WTC11 (cell line): ENCODE results near the gene NMB. TPM values are rescaled to one million over a fixed set of nuclear protein-coding genes. Genes with fewer than 3 reads are reported as not detected.

Experiments
- ATAC-seq: fragments of 200-7000 bp; cut with Tn5 transposase; 2 replicates; pipeline ENCODE4 v1.10.0; 2021; ENCODE audit warnings: mild to moderate bottlenecking, moderate library complexity
- CTCF ChIA-PET: fragments of 300-600 bp; sonication (Branson Sonifier 250); formaldehyde crosslinking; loops from one replicate; lab custom pipeline; 2021; ENCODE audit warnings: antibody characterized with exemption; lab: Charles Lee
- POLR2A ChIA-PET: fragments of 350-600 bp; sonication (Branson Sonifier 250); formaldehyde crosslinking; loops from one replicate; lab custom pipeline; 2021; ENCODE audit warnings: antibody characterized with exemption; lab: Charles Lee
- DNase-seq: peaks from one replicate; pipeline ENCODE4 v3.0.0; 2021; ENCODE audit warnings: low spot score
- H3K27ac Mint-ChIP-seq: 2 replicates; pipeline ENCODE4 v1.8.0; 2021; ENCODE audit warnings: mixed read lengths
- H3K27me3 Mint-ChIP-seq: 2 replicates; pipeline ENCODE4 v1.8.0; 2021; ENCODE audit warnings: low read depth, mild to moderate bottlenecking, moderate library complexity, mixed read lengths
- H3K36me3 Mint-ChIP-seq: 2 replicates; pipeline ENCODE4 v1.8.0; 2021; ENCODE audit warnings: mixed read lengths
- H3K4me1 Mint-ChIP-seq: 2 replicates; pipeline ENCODE4 v1.8.0; 2022; ENCODE audit warnings: mixed read lengths
- H3K4me3 Mint-ChIP-seq: 2 replicates; pipeline ENCODE4 v1.8.0; 2021; ENCODE audit warnings: mild to moderate bottlenecking, moderate library complexity, mixed read lengths
- H3K9me3 Mint-ChIP-seq: 2 replicates; pipeline ENCODE4 v1.8.0; 2021; ENCODE audit warnings: mixed read lengths
- ATF6 ChIP-seq: sonication (generic); formaldehyde crosslinking; IDR thresholded peaks from 2 replicates; pipeline ENCODE4 v1.8.1; 2023; ENCODE audit warnings: mild to moderate bottlenecking, missing genetic modification reagents
- CREM ChIP-seq: sonication (generic); formaldehyde crosslinking; IDR thresholded peaks from 2 replicates; pipeline ENCODE4 v1.8.1; 2022; ENCODE audit warnings: mild to moderate bottlenecking, missing genetic modification reagents, moderate library complexity
- E2F5 ChIP-seq: sonication (generic); formaldehyde crosslinking; IDR thresholded peaks from 2 replicates; pipeline ENCODE4 v1.8.1; 2022; ENCODE audit warnings: mild to moderate bottlenecking, moderate library complexity, missing genetic modification reagents
- ESRRA ChIP-seq: sonication (generic); formaldehyde crosslinking; IDR thresholded peaks from 2 replicates; pipeline ENCODE4 v1.8.1; 2022; ENCODE audit warnings: mild to moderate bottlenecking, missing genetic modification reagents, borderline replicate concordance
- ETV6 ChIP-seq: sonication (generic); formaldehyde crosslinking; IDR thresholded peaks from 2 replicates; pipeline ENCODE4 v1.8.1; 2022; ENCODE audit warnings: mild to moderate bottlenecking, missing genetic modification reagents
- FOXK1 ChIP-seq: sonication (generic); formaldehyde crosslinking; IDR thresholded peaks from 2 replicates; pipeline ENCODE4 v1.8.0; 2022; ENCODE audit warnings: mild to moderate bottlenecking, moderate library complexity, missing genetic modification reagents
- FOXP4 ChIP-seq: sonication (generic); formaldehyde crosslinking; IDR thresholded peaks from 2 replicates; pipeline ENCODE4 v1.8.0; 2022; ENCODE audit warnings: mild to moderate bottlenecking, missing genetic modification reagents
- HMGXB4 ChIP-seq: sonication (generic); formaldehyde crosslinking; IDR thresholded peaks from 2 replicates; pipeline ENCODE4 v1.8.1; 2023; ENCODE audit warnings: mild to moderate bottlenecking, moderate library complexity, missing genetic modification reagents
- MAX ChIP-seq: sonication (generic); formaldehyde crosslinking; IDR thresholded peaks from 2 replicates; pipeline ENCODE4 v1.8.0; 2022; ENCODE audit warnings: mild to moderate bottlenecking, missing genetic modification reagents
- PRDM15 ChIP-seq: sonication (generic); formaldehyde crosslinking; IDR thresholded peaks from 2 replicates; pipeline ENCODE4 v1.8.0; 2022; ENCODE audit warnings: missing genetic modification reagents
- ZBTB43 ChIP-seq: sonication (generic); formaldehyde crosslinking; IDR thresholded peaks from 2 replicates; pipeline ENCODE4 v1.8.1; 2023; ENCODE audit warnings: mild to moderate bottlenecking, missing genetic modification reagents
- ZMAT4 ChIP-seq: fragments of 250-450 bp; sonication (Bioruptor Pico); IDR thresholded peaks from 2 replicates; pipeline ENCODE4 v1.9.0; 2021; ENCODE audit warnings: mild to moderate bottlenecking
- ZNF219 ChIP-seq: sonication (generic); formaldehyde crosslinking; IDR thresholded peaks from 2 replicates; pipeline ENCODE4 v1.8.0; 2023; ENCODE audit warnings: missing genetic modification reagents, mild to moderate bottlenecking, borderline replicate concordance
- ZNF512 ChIP-seq: sonication (generic); formaldehyde crosslinking; IDR thresholded peaks from 2 replicates; pipeline ENCODE4 v1.8.1; 2022; ENCODE audit warnings: missing genetic modification reagents, borderline replicate concordance
- total RNA-seq: library from RNA; stranded (reverse); gene quantifications from 3 replicates; pipeline ENCODE4 v1.2.3, GENCODE V29; 2021

Gene NMB
- total RNA-seq, 1 experiment from 2014 or later, result 14.9 TPM

GRCh38 chr15:84681831-84682230 lies 23.8 kb upstream of the NMB start:
- Mint-ChIP-seq H3K27me3 (no peaks in the 10 kb centered on the region), H3K4me3 (no peak overlapping the region), H3K27ac (no peak overlapping the region; the same call in 1 of the 2 replicates), H3K9me3 (no peaks in the 10 kb centered on the region), H3K36me3 (peaks cover 53% of the 10 kb centered on the region), H3K4me1 (no peaks in the 10 kb centered on the region)
- DNase-seq (no peak), ATAC-seq (no peak)
- no peak for TF ChIP-seq ZMAT4 (CRISPR knock-in tag)
- TF ChIP-seq ZNF219 (CRISPR knock-in tag), result no peak
- TF ChIP-seq CREM (CRISPR knock-in tag), result no peak
- TF ChIP-seq FOXP4 (CRISPR knock-in tag), result no peak
- TF ChIP-seq ATF6, result no peak
- no peak for TF ChIP-seq HMGXB4
- no peak for TF ChIP-seq ETV6
- no peak for TF ChIP-seq E2F5
- CTCF ChIA-PET, result interaction anchor here (1.4 kb wide), 1 partner anchor 111 kb away, joined by 3 read pairs; no protein-coding TSS in a partner anchor
- POLR2A ChIA-PET, result no interaction called here

- no peak overlapping the region for H3K27ac Mint-ChIP-seq
- CTCF ChIA-PET, result interaction anchor here (1.2 kb wide), 1 partner anchor 100 kb away, joined by 4 read pairs; no protein-coding TSS in a partner anchor
- no peak overlapping the region for H3K4me3 Mint-ChIP-seq
- TF ChIP-seq FOXK1 (CRISPR knock-in tag) (no peak), PRDM15 (no peak)
- TF ChIP-seq, all 79 proteins: peak for 0
- POLR2A ChIA-PET, result no interaction called here
- no peak for DNase-seq
- Mint-ChIP-seq H3K36me3 (peaks cover 58% of the 10 kb centered on the region), H3K9me3 (0 out of 2 replicates have a peak, but pooled peaks cover 3% of the 10 kb centered on the region), H3K27me3 (no peaks in the 10 kb centered on the region; the same call in 1 of the 2 replicates), H3K4me1 (no peaks in the 10 kb centered on the region)
- ATAC-seq, result no peak
Measured at GRCh38 chr15:84671211-84671610, 13.2 kb upstream of the NMB start.

GRCh38 chr15:84669726-84670125 lies 11.7 kb upstream of the NMB start:
- Mint-ChIP-seq H3K36me3 (peaks cover 51% of the 10 kb centered on the region), H3K27ac (no peak overlapping the region)

More at GRCh38 chr15:84669726-84670125, 11.7 kb upstream of the NMB start:
- ATAC-seq, result no peak
- Mint-ChIP-seq H3K4me1 (no peaks in the 10 kb centered on the region), H3K9me3 (0 out of 2 replicates have a peak, but pooled peaks cover 3% of the 10 kb centered on the region)
- no peak for DNase-seq
- TF ChIP-seq ZNF512 (CRISPR knock-in tag) (no peak), ZBTB43 (CRISPR knock-in tag) (no peak), ESRRA (CRISPR knock-in tag) (no peak), MAX (CRISPR knock-in tag) (no peak), ZMAT4 (CRISPR knock-in tag) (no peak)
- TF ChIP-seq, all 79 proteins: peak for 0
- ChIA-PET CTCF (no interaction called here), POLR2A (no interaction called here)
- H3K4me3 Mint-ChIP-seq, result no peak overlapping the region
- no peaks in the 10 kb centered on the region; the same call in 1 of the 2 replicates for H3K27me3 Mint-ChIP-seq
